ENCODE results near the gene RBCK1. TPM values are rescaled to one million over a fixed set of nuclear protein-coding genes. Genes with fewer than 3 reads are reported as not detected.
A peak's percentile ranks its signal among the peaks of the same experiment; 100 is the strongest.

RBCK1 gene
- total RNA-seq, 4 donors from 2014 or later, result 133 to 254 (median 154) TPM

- Histone ChIP-seq H3K27me3 (no peaks in the 10 kb centered on the region), H3K4me1 (peaks cover 4 to 22% (median 13%) of the 10 kb centered on the region in 4 donors), H3K4me3 (peak overlapping the region in 2 of 4 donors; percentile 74 to 90), H3K9me3 (no peaks in the 10 kb centered on the region), H3K36me3 (peaks cover 0 to 20% (median 0%) of the 10 kb centered on the region in 3 donors), H3K27ac (peak overlapping the region in 3 of 4 donors; percentile 59 to 96 (median 95))
- TF ChIP-seq POLR2A (IDR thresholded peaks at IDR 0.05) (no peak), CTCF (IDR thresholded peaks at IDR 0.05) (peak in 2 of 6 experiments; percentile 1 to 26)
- DNase-seq, result peak in 2 of 3 donors; percentile 58 to 67
Observed at GRCh38 chr20:409697-410559, 1.8 kb downstream of the RBCK1 start.

GRCh38 chr20:412081-412480, 4.0 kb downstream of the RBCK1 start:
- H3K27me3 ChIP-seq, result no peaks in the 10 kb centered on the region
- no peak for DNase-seq
- H3K4me1 ChIP-seq, result peaks cover 0 to 18% (median 11%) of the 10 kb centered on the region in 4 donors
- H3K9me3 ChIP-seq, result no peaks in the 10 kb centered on the region
- TF ChIP-seq CTCF (IDR thresholded peaks at IDR 0.05) (no peak), POLR2A (IDR thresholded peaks at IDR 0.05) (no peak)
- H3K27ac ChIP-seq, result no peak overlapping the region
- no peak overlapping the region for H3K4me3 ChIP-seq
- peaks cover 0 to 30% (median 0%) of the 10 kb centered on the region in 3 donors for H3K36me3 ChIP-seq

- DNase-seq, result no peak
- Histone ChIP-seq H3K4me1 (peaks cover 0 to 13% (median 8%) of the 10 kb centered on the region in 4 donors), H3K9me3 (no peaks in the 10 kb centered on the region), H3K36me3 (peaks cover 0 to 49% (median 0%) of the 10 kb centered on the region in 3 donors), H3K4me3 (no peak overlapping the region), H3K27ac (no peak overlapping the region), H3K27me3 (no peaks in the 10 kb centered on the region)
- no peak for TF ChIP-seq POLR2A (IDR thresholded peaks at IDR 0.05)
- TF ChIP-seq CTCF (IDR thresholded peaks at IDR 0.05), result no peak
Observed at GRCh38 chr20:414161-414560, 6.1 kb downstream of the RBCK1 start.

GRCh38 chr20:415820-416322, 7.8 kb downstream of the RBCK1 start:
- TF ChIP-seq CTCF (IDR thresholded peaks at IDR 0.05) (no peak), POLR2A (IDR thresholded peaks at IDR 0.05) (no peak)
- Histone ChIP-seq H3K4me1 (no peaks in the 10 kb centered on the region), H3K9me3 (no peaks in the 10 kb centered on the region), H3K27me3 (no peaks in the 10 kb centered on the region), H3K36me3 (peaks cover 0 to 62% (median 2%) of the 10 kb centered on the region in 3 donors), H3K27ac (no peak overlapping the region), H3K4me3 (no peak overlapping the region)
- peak in 1 of 3 donors; percentile 47 for DNase-seq

- H3K27ac ChIP-seq, result no peak overlapping the region
- peaks cover 0 to 62% (median 3%) of the 10 kb centered on the region in 3 donors for H3K36me3 ChIP-seq
- no peak overlapping the region for H3K4me3 ChIP-seq
- no peaks in the 10 kb centered on the region for H3K27me3 ChIP-seq
- no peaks in the 10 kb centered on the region for H3K4me1 ChIP-seq
- DNase-seq, result peak in 1 of 3 donors; percentile 36
- H3K9me3 ChIP-seq, result no peaks in the 10 kb centered on the region
- TF ChIP-seq CTCF (IDR thresholded peaks at IDR 0.05) (no peak), POLR2A (IDR thresholded peaks at IDR 0.05) (no peak)
Observed at GRCh38 chr20:416950-417800, 9.1 kb downstream of the RBCK1 start.
